ENCODE results near the gene TMEM270. TPM values are rescaled to one million over a fixed set of nuclear protein-coding genes. Genes with fewer than 3 reads are reported as not detected.

Gene TMEM270
- total RNA-seq, 1 experiment from 2014 or later, result not detected

DNA sequence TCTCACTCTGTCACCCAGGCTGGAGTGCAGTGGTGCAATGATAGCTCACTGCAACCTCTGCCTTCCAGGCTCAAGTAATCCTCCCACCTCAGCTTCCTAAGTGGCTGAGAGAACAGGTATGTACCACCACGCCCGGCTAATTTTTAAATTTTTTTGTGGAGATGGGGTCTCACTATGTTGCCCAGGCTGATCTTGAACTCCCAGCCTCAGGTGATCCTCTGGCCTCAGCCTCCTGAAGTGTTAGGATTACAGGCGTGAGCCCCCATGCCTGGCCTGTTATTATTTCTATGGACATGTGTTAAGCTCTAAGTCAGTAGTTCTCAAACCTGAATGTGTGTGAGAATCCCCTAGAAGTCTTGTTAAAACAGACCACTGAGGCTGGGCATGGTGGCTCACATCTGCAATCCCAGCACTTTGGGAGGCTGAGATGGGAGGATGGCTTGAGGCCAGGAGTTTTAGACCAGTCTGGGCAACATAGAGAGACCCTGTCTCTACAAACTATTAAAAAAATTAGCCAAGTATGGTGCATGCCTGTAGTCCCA is 24.5 kb downstream of the TMEM270 start:
- H3K9me3 Mint-ChIP-seq (ENCODE audit: unreplicated experiment), result no peaks in the 10 kb centered on the region
- H3K27ac Mint-ChIP-seq (ENCODE audit: low read depth, unreplicated experiment), result no peak overlapping the region
- TF ChIP-seq, protein P1, sequence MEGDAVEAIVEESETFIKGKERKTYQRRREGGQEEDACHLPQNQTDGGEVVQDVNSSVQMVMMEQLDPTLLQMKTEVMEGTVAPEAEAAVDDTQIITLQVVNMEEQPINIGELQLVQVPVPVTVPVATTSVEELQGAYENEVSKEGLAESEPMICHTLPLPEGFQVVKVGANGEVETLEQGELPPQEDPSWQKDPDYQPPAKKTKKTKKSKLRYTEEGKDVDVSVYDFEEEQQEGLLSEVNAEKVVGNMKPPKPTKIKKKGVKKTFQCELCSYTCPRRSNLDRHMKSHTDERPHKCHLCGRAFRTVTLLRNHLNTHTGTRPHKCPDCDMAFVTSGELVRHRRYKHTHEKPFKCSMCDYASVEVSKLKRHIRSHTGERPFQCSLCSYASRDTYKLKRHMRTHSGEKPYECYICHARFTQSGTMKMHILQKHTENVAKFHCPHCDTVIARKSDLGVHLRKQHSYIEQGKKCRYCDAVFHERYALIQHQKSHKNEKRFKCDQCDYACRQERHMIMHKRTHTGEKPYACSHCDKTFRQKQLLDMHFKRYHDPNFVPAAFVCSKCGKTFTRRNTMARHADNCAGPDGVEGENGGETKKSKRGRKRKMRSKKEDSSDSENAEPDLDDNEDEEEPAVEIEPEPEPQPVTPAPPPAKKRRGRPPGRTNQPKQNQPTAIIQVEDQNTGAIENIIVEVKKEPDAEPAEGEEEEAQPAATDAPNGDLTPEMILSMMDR (IDR thresholded peaks at IDR 0.05; ENCODE audit: unreplicated experiment), result no peak
- BruUV-seq (replicated peaks), result no TSS peak
- H3K4me3 Mint-ChIP-seq (ENCODE audit: unreplicated experiment), result no peak overlapping the region
- peaks cover 2% of the 10 kb centered on the region for H3K4me1 Mint-ChIP-seq (ENCODE audit: insufficient read depth, unreplicated experiment)
- intact Hi-C loops (cut with micrococcal nuclease), result no loop called here
- CTCF ChIA-PET, result interaction anchor here (1.0 to 1.2 kb wide), 3 partner anchors 23 to 278 kb away, joined by 3 read pairs; no protein-coding TSS in a partner anchor
- no peak for DNase-seq (ENCODE audit: unreplicated experiment)
- H3K36me3 Mint-ChIP-seq (ENCODE audit: insufficient read depth, unreplicated experiment), result no peaks in the 10 kb centered on the region
- POLR2A ChIA-PET, result interaction anchor here (0.7 kb wide), 2 partner anchors 54 to 134 kb away, joined by 3 to 5 read pairs; no protein-coding TSS in a partner anchor
- no peaks in the 10 kb centered on the region for H3K27me3 Mint-ChIP-seq (ENCODE audit: insufficient read depth, unreplicated experiment)

- H3K27me3 Mint-ChIP-seq (ENCODE audit: insufficient read depth, unreplicated experiment), result no peaks in the 10 kb centered on the region
- H3K4me3 Mint-ChIP-seq (ENCODE audit: unreplicated experiment), result no peak overlapping the region
- no peaks in the 10 kb centered on the region for H3K4me1 Mint-ChIP-seq (ENCODE audit: insufficient read depth, unreplicated experiment)
- H3K27ac Mint-ChIP-seq (ENCODE audit: low read depth, unreplicated experiment), result no peak overlapping the region
- TF ChIP-seq, protein P1 (IDR thresholded peaks at IDR 0.05; ENCODE audit: unreplicated experiment), result no peak
- no peaks in the 10 kb centered on the region for H3K36me3 Mint-ChIP-seq (ENCODE audit: insufficient read depth, unreplicated experiment)
- ChIA-PET CTCF (interaction anchor here (0.6 to 1.2 kb wide), 4 partner anchors 23 to 279 kb away, joined by 3 read pairs; no protein-coding TSS in a partner anchor), POLR2A (interaction anchor here (0.7 kb wide), 1 partner anchor 20 kb away, joined by 3 read pairs; no protein-coding TSS in a partner anchor)
- intact Hi-C loops (cut with micrococcal nuclease), result no loop called here
- BruUV-seq (replicated peaks), result no TSS peak
- no peak for DNase-seq (ENCODE audit: unreplicated experiment)
- H3K9me3 Mint-ChIP-seq (ENCODE audit: unreplicated experiment), result no peaks in the 10 kb centered on the region
Measured at GRCh38 chr7:73885975-73886798, 25.2 kb downstream of the TMEM270 start.

DNA sequence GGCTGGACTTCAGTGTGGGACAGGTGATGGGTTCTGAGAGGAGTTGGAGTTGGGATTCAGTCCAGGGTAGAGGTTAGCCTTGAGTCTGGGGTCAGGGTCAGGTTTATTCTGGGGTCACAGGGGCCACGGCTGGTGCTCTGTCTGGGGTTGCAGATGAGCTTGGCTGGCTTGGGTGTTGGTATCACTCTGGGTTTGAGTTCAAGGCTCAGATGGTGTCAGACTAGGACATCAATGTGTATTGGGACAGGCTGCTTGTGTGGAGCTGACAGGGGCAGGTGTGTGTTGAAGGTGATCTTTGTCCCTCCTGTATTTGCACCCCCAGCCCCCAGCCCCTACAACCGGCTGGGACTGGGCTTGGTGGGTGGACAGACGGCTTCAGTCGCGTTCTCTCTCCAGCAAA is 26.8 kb downstream of the TMEM270 start:
- H3K4me3 Mint-ChIP-seq (ENCODE audit: unreplicated experiment), result no peak overlapping the region
- BruUV-seq (replicated peaks), result no TSS peak
- H3K27ac Mint-ChIP-seq (ENCODE audit: low read depth, unreplicated experiment), result no peak overlapping the region
- H3K4me1 Mint-ChIP-seq (ENCODE audit: insufficient read depth, unreplicated experiment), result peaks cover 4% of the 10 kb centered on the region
- no peaks in the 10 kb centered on the region for H3K9me3 Mint-ChIP-seq (ENCODE audit: unreplicated experiment)
- ChIA-PET CTCF (interaction anchor here (0.6 to 0.7 kb wide), 2 partner anchors 82 to 513 kb away, joined by 3 read pairs; no protein-coding TSS in a partner anchor), POLR2A (no interaction called here)
- intact Hi-C loops (cut with micrococcal nuclease), result no loop called here
- H3K36me3 Mint-ChIP-seq (ENCODE audit: insufficient read depth, unreplicated experiment), result no peaks in the 10 kb centered on the region
- no peaks in the 10 kb centered on the region for H3K27me3 Mint-ChIP-seq (ENCODE audit: insufficient read depth, unreplicated experiment)
- DNase-seq (ENCODE audit: unreplicated experiment), result no peak
- TF ChIP-seq, protein P1 (IDR thresholded peaks at IDR 0.05; ENCODE audit: unreplicated experiment), result no peak

GRCh38 chr7:73888959-73889358 is 28.0 kb downstream of the TMEM270 start:
- H3K36me3 Mint-ChIP-seq (ENCODE audit: insufficient read depth, unreplicated experiment), result no peaks in the 10 kb centered on the region
- H3K4me1 Mint-ChIP-seq (ENCODE audit: insufficient read depth, unreplicated experiment), result peaks cover 6% of the 10 kb centered on the region
- DNase-seq (ENCODE audit: unreplicated experiment), result no peak
- ChIA-PET POLR2A (no interaction called here), CTCF (interaction anchor here (0.6 to 0.7 kb wide), 3 partner anchors 14 to 212 kb away, joined by 3 to 4 read pairs (median 3); no protein-coding TSS in a partner anchor)
- intact Hi-C loops (cut with micrococcal nuclease), result no loop called here
- no peaks in the 10 kb centered on the region for H3K9me3 Mint-ChIP-seq (ENCODE audit: unreplicated experiment)
- H3K4me3 Mint-ChIP-seq (ENCODE audit: unreplicated experiment), result no peak overlapping the region
- TF ChIP-seq, protein P1 (IDR thresholded peaks at IDR 0.05; ENCODE audit: unreplicated experiment), result no peak
- no TSS peak for BruUV-seq (replicated peaks)
- H3K27ac Mint-ChIP-seq (ENCODE audit: low read depth, unreplicated experiment), result no peak overlapping the region
- no peaks in the 10 kb centered on the region for H3K27me3 Mint-ChIP-seq (ENCODE audit: insufficient read depth, unreplicated experiment)
